Measurements from ENCODE around the gene SPP1. TPM values are rescaled to one million over a fixed set of nuclear protein-coding genes. Genes with fewer than 3 reads are reported as not detected.

SPP1 gene
- total and polyA plus RNA-seq, 5 donors from 2014 or later, result 0.56 TPM; not detected in 4

DNA sequence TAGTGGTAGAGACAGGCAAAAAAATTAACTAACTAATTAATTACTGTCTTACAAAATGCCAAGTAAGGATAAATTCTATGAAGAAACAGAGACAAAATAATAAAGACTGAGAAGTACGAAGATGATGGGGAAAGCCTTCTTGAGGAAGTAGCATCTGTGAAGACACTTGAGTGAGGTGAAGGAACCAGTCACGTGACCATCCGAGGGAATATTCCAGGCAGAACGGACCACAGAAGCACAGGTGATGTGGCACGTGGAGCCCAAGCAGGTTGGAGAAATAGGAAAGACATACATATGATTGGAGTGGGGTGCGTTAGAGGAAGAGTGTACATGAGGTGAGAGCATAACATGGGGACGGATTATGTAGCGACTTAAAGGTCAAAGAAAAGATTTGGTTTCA, 30.5 kb upstream of the SPP1 start:
- no peak for ATAC-seq (ENCODE audit: low read depth in 2 of 2)
- no peak overlapping the region for H3K27ac ChIP-seq (ENCODE audit: insufficient read depth, low read length, poor library complexity, severe bottlenecking)
- Mint-ChIP-seq H3K27ac (no peak overlapping the region), H3K36me3 (no peaks in the 10 kb centered on the region), H3K4me1 (no peaks in the 10 kb centered on the region), H3K27me3 (peaks cover 17% of the 10 kb centered on the region), H3K9me3 (peaks cover 0 to 2% (median 0%) of the 10 kb centered on the region in 7 donors), H3K4me3 (no peak overlapping the region)
- no peaks in the 10 kb centered on the region for H3K36me3 ChIP-seq (ENCODE audit: control insufficient read depth, insufficient read depth, low read length)
- DNase-seq, result no peak
- H3K9me3 ChIP-seq (ENCODE audit: control insufficient read depth in 2 of 2, low read length in 2 of 2), result no peaks in the 10 kb centered on the region
- no peak overlapping the region for H3K4me3 ChIP-seq (ENCODE audit: low read depth, low read length)
- no peaks in the 10 kb centered on the region for H3K4me1 ChIP-seq (ENCODE audit: control insufficient read depth, insufficient read depth, low read length, poor library complexity, severe bottlenecking)
- H3K27me3 ChIP-seq (ENCODE audit: control insufficient read depth, insufficient read depth, low read length), result peaks cover 2% of the 10 kb centered on the region

DNA sequence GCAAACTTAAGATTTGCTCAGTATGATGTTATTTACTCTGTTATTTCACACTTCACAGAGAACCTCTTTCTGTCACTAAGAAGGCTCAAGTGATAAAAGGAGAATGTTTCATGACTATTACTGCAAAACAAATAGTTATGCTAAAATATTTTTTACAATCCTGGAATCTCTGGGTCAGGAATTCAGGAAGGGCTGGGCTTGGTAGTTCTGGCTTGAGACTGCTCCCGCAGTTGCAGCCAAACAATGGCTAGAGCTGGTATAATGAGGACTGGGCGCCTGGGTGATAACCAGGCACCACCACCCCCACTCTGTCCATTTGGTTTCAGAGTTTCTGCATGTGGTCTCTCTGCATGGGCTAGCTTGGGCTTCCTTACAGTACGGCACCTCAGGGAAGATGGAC, 28.7 kb upstream of the SPP1 start:
- Mint-ChIP-seq H3K4me1 (no peaks in the 10 kb centered on the region), H3K27me3 (peaks cover 14% of the 10 kb centered on the region), H3K36me3 (no peaks in the 10 kb centered on the region)

DNA sequence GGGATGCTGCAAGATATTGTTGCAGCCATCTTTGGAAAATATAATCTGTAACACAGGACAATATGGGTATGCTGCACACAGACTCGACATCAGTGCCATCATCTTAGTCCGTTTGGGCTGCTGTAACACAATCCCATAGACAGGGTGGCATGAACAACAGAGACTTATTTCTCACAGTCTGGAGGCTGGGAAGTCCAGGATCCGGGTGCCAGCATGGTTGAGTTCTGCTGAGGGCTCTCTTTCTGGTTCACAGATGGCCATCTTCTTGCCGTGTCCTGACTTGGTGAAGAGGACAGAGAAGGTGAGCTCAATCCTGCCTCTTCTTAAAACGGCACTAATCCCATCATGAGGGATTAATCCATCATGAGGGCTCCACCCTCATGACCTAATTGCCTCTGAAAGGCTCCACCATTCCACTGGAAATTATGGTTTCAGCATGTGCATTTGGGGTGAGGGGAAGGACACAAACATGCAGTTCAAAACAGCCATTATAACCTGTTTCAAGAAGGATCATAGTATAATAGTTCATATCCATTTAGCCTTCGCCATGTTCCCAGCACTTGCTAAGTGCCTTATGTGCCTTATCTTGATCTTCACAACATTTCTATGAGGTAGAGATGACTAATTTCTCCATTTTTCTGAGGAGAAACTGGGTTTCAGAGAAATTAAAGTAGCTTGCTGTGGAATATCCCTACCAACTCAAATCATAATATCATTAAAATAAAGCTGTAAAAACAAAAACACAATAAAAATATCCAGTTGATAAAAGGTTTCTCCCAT, 27.9 kb upstream of the SPP1 start:
- ATAC-seq (ENCODE audit: low read depth in 2 of 2) (no peak), DNase-seq (no peak)
- Histone ChIP-seq H3K9me3 (ENCODE audit: control insufficient read depth in 2 of 2, low read length in 2 of 2) (no peaks in the 10 kb centered on the region), H3K4me1 (ENCODE audit: control insufficient read depth, insufficient read depth, low read length, poor library complexity, severe bottlenecking) (no peaks in the 10 kb centered on the region), H3K36me3 (ENCODE audit: control insufficient read depth, insufficient read depth, low read length) (no peaks in the 10 kb centered on the region), H3K27ac (ENCODE audit: insufficient read depth, low read length, poor library complexity, severe bottlenecking) (no peak overlapping the region), H3K27me3 (ENCODE audit: control insufficient read depth, insufficient read depth, low read length) (no peaks in the 10 kb centered on the region), H3K4me3 (ENCODE audit: low read depth, low read length) (no peak overlapping the region)
- Mint-ChIP-seq H3K9me3 (peaks cover 0 to 2% (median 0%) of the 10 kb centered on the region in 7 donors), H3K27me3 (peaks cover 21% of the 10 kb centered on the region), H3K27ac (no peak overlapping the region), H3K36me3 (no peaks in the 10 kb centered on the region), H3K4me3 (no peak overlapping the region), H3K4me1 (no peaks in the 10 kb centered on the region)

More for the DNA sequence above, 28.7 kb upstream of the SPP1 start:
- ATAC-seq (ENCODE audit: low read depth in 2 of 2) (no peak), DNase-seq (no peak)
- no peak overlapping the region for H3K27ac Mint-ChIP-seq
- no peak overlapping the region for H3K4me3 Mint-ChIP-seq
- H3K4me3 ChIP-seq (ENCODE audit: low read depth, low read length), result no peak overlapping the region
- no peaks in the 10 kb centered on the region for H3K27me3 ChIP-seq (ENCODE audit: control insufficient read depth, insufficient read depth, low read length)
- peaks cover 0 to 2% (median 0%) of the 10 kb centered on the region in 7 donors for H3K9me3 Mint-ChIP-seq
- no peaks in the 10 kb centered on the region for H3K9me3 ChIP-seq (ENCODE audit: control insufficient read depth in 2 of 2, low read length in 2 of 2)
- H3K27ac ChIP-seq (ENCODE audit: insufficient read depth, low read length, poor library complexity, severe bottlenecking), result no peak overlapping the region
- no peaks in the 10 kb centered on the region for H3K36me3 ChIP-seq (ENCODE audit: control insufficient read depth, insufficient read depth, low read length)
- no peaks in the 10 kb centered on the region for H3K4me1 ChIP-seq (ENCODE audit: control insufficient read depth, insufficient read depth, low read length, poor library complexity, severe bottlenecking)

DNA sequence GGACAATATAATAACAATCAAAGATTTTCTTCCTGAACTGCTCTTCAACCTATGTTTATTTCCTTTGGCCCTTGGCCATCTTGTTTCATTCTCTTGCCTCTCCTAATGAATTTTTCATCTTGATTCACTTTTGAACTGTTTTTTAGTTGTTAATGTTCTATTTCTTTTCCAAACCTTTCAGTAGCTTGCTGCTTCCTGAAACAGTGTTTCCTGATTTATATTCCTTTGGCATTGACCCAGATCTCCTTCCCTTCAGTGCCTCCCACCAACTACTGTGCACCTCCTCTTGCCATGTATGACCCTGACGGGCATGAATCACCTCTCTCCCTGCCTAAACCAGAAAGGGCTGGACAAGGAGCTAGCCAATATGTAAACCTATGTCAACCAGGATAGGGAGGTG, 25.6 kb upstream of the SPP1 start:
- DNase-seq (no peak), ATAC-seq (ENCODE audit: low read depth in 2 of 2) (no peak)
- Mint-ChIP-seq H3K36me3 (no peaks in the 10 kb centered on the region), H3K4me1 (no peaks in the 10 kb centered on the region), H3K4me3 (no peak overlapping the region), H3K27ac (peak overlapping the region in 1 of 3 donors; percentile 21), H3K9me3 (peaks cover 0 to 1% (median 0%) of the 10 kb centered on the region in 7 donors), H3K27me3 (peaks cover 27% of the 10 kb centered on the region)
- no peak overlapping the region for H3K27ac ChIP-seq (ENCODE audit: insufficient read depth, low read length, poor library complexity, severe bottlenecking)
- no peaks in the 10 kb centered on the region for H3K27me3 ChIP-seq (ENCODE audit: control insufficient read depth, insufficient read depth, low read length)
- H3K4me3 ChIP-seq (ENCODE audit: low read depth, low read length), result no peak overlapping the region
- H3K4me1 ChIP-seq (ENCODE audit: control insufficient read depth, insufficient read depth, low read length, poor library complexity, severe bottlenecking), result no peaks in the 10 kb centered on the region
- H3K9me3 ChIP-seq (ENCODE audit: control insufficient read depth in 2 of 2, low read length in 2 of 2), result no peaks in the 10 kb centered on the region
- H3K36me3 ChIP-seq (ENCODE audit: control insufficient read depth, insufficient read depth, low read length), result no peaks in the 10 kb centered on the region

DNA sequence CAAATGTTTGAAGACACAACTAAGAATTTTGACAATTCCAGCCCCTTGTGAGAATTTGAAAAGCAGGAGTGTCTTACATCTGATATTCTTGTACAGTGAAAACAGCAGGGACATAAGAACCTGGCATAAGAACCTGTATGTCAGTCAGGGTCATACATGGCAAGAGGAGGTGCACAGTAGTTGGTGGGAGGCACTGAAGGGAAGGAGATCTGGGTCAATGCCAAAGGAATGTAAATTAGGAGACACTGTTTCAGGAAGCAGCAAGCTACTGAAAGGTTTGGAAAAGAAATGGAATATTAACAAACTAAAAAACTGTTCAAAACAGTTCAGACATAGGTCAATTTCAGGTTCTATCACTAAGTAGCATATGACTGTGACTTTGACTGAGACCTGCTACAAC, 25.0 kb upstream of the SPP1 start:
- no peak overlapping the region for H3K27ac ChIP-seq (ENCODE audit: insufficient read depth, low read length, poor library complexity, severe bottlenecking)
- no peaks in the 10 kb centered on the region for H3K36me3 ChIP-seq (ENCODE audit: control insufficient read depth, insufficient read depth, low read length)
- peaks cover 30% of the 10 kb centered on the region for H3K27me3 Mint-ChIP-seq
- no peaks in the 10 kb centered on the region for H3K27me3 ChIP-seq (ENCODE audit: control insufficient read depth, insufficient read depth, low read length)
- H3K27ac Mint-ChIP-seq, result no peak overlapping the region
- H3K4me1 Mint-ChIP-seq, result no peaks in the 10 kb centered on the region
- H3K9me3 Mint-ChIP-seq, result no peaks in the 10 kb centered on the region
- DNase-seq, result no peak
- H3K4me1 ChIP-seq (ENCODE audit: control insufficient read depth, insufficient read depth, low read length, poor library complexity, severe bottlenecking), result no peaks in the 10 kb centered on the region
- H3K36me3 Mint-ChIP-seq, result no peaks in the 10 kb centered on the region
- no peak overlapping the region for H3K4me3 Mint-ChIP-seq
- ATAC-seq (ENCODE audit: low read depth in 2 of 2), result no peak
- no peaks in the 10 kb centered on the region for H3K9me3 ChIP-seq (ENCODE audit: control insufficient read depth in 2 of 2, low read length in 2 of 2)
- H3K4me3 ChIP-seq (ENCODE audit: low read depth, low read length), result no peak overlapping the region

DNA sequence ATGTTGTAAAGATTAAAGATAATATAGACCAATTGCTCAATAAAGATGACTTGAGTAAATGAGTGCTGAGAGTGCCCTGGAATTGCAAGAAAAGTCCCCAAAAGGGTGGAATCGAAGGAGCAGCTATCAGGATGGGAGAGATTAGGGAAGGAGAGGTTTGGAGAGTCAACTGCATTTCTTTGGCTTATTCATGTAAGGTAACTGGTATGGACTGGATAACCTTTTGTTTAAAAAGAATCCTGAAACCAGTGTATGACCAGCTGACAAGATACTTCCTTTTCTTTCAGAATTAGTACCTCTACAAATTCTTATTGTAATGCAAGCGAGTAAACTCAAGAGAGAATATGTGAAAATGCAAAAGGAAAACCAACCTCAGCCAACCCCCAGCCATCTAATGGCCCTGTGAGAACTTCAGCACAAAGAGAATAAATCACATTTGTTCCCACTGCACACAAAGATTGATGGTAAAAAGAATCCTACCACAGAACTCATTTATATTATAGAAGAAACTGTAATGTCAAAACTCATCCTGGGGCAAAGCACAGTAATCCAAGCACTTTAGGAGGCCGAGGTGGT, 24.5 kb upstream of the SPP1 start:
- H3K9me3 Mint-ChIP-seq, result no peaks in the 10 kb centered on the region
- no peaks in the 10 kb centered on the region for H3K36me3 Mint-ChIP-seq
- no peak overlapping the region for H3K4me3 Mint-ChIP-seq
- Histone ChIP-seq H3K4me3 (ENCODE audit: low read depth, low read length) (no peak overlapping the region), H3K27me3 (ENCODE audit: control insufficient read depth, insufficient read depth, low read length) (peaks cover under 1% of the 10 kb centered on the region), H3K36me3 (ENCODE audit: control insufficient read depth, insufficient read depth, low read length) (no peaks in the 10 kb centered on the region), H3K27ac (ENCODE audit: insufficient read depth, low read length, poor library complexity, severe bottlenecking) (no peak overlapping the region), H3K4me1 (ENCODE audit: control insufficient read depth, insufficient read depth, low read length, poor library complexity, severe bottlenecking) (no peaks in the 10 kb centered on the region), H3K9me3 (ENCODE audit: control insufficient read depth in 2 of 2, low read length in 2 of 2) (no peaks in the 10 kb centered on the region)
- no peak overlapping the region for H3K27ac Mint-ChIP-seq
- no peak for ATAC-seq (ENCODE audit: low read depth in 2 of 2)
- DNase-seq, result no peak
- no peaks in the 10 kb centered on the region for H3K4me1 Mint-ChIP-seq
- H3K27me3 Mint-ChIP-seq, result peaks cover 32% of the 10 kb centered on the region

DNA sequence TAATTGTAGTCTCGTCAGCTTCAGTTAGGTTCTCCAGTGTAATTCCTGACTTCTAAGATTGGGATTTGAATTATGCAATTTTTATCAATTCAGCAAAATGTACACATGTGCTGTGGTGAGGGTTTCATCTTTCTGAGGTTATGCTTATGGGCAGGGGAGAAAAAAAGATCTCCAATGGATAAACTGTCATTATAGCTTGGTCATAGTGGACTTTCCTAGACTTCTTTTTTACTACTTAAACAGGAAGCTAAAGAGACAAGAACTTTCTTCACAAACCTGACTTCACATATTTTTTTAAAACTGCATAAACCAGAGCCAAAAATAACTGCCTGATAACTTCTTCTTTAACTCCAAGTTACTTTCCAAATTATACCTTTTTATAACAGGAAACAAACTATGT, 21.7 kb upstream of the SPP1 start:
- H3K27me3 Mint-ChIP-seq, result peaks cover 28% of the 10 kb centered on the region
- H3K27me3 ChIP-seq (ENCODE audit: control insufficient read depth, insufficient read depth, low read length), result peaks cover 2% of the 10 kb centered on the region
- H3K36me3 ChIP-seq (ENCODE audit: control insufficient read depth, insufficient read depth, low read length), result no peaks in the 10 kb centered on the region
- H3K9me3 ChIP-seq (ENCODE audit: control insufficient read depth in 2 of 2, low read length in 2 of 2), result no peaks in the 10 kb centered on the region
- no peaks in the 10 kb centered on the region for H3K4me1 Mint-ChIP-seq
- ATAC-seq (ENCODE audit: low read depth in 2 of 2) (no peak), DNase-seq (no peak)
- H3K27ac ChIP-seq (ENCODE audit: insufficient read depth, low read length, poor library complexity, severe bottlenecking), result no peak overlapping the region
- no peaks in the 10 kb centered on the region for H3K36me3 Mint-ChIP-seq
- H3K4me3 Mint-ChIP-seq, result no peak overlapping the region
- no peaks in the 10 kb centered on the region for H3K4me1 ChIP-seq (ENCODE audit: control insufficient read depth, insufficient read depth, low read length, poor library complexity, severe bottlenecking)
- H3K27ac Mint-ChIP-seq, result no peak overlapping the region
- peaks cover 0 to 5% (median 0%) of the 10 kb centered on the region in 7 donors for H3K9me3 Mint-ChIP-seq
- H3K4me3 ChIP-seq (ENCODE audit: low read depth, low read length), result no peak overlapping the region

DNA sequence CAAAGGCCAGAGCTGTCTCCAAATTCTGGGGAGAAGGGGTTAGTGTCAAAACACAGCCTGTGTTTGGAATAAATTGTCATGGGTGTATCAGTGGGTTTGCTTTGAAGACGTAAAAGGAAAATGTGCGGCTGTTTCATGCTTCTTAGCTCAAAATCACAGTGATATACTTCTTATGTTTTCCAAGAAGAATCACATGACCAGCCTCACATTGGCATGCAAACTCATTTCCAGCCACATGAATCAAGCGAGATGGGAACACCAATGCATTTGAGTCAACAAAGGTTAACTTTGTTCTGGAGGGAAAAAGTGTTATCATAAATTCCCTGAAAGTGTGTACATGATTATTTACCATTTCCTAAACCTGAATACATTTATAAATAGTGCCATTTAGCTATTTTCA, 19.0 kb upstream of the SPP1 start:
- H3K4me3 ChIP-seq (ENCODE audit: low read depth, low read length), result no peak overlapping the region
- ATAC-seq (ENCODE audit: low read depth in 2 of 2), result no peak
- Mint-ChIP-seq H3K27me3 (peaks cover 19% of the 10 kb centered on the region), H3K4me3 (no peak overlapping the region), H3K27ac (no peak overlapping the region), H3K36me3 (no peaks in the 10 kb centered on the region), H3K4me1 (no peaks in the 10 kb centered on the region), H3K9me3 (peaks cover 0 to 5% (median 0%) of the 10 kb centered on the region in 7 donors)
- H3K9me3 ChIP-seq (ENCODE audit: control insufficient read depth in 2 of 2, low read length in 2 of 2), result no peaks in the 10 kb centered on the region
- no peak overlapping the region for H3K27ac ChIP-seq (ENCODE audit: insufficient read depth, low read length, poor library complexity, severe bottlenecking)
- no peak for DNase-seq
- no peaks in the 10 kb centered on the region for H3K36me3 ChIP-seq (ENCODE audit: control insufficient read depth, insufficient read depth, low read length)
- no peaks in the 10 kb centered on the region for H3K4me1 ChIP-seq (ENCODE audit: control insufficient read depth, insufficient read depth, low read length, poor library complexity, severe bottlenecking)
- H3K27me3 ChIP-seq (ENCODE audit: control insufficient read depth, insufficient read depth, low read length), result peaks cover 3% of the 10 kb centered on the region

All from CD4-positive, CD25-positive, alpha-beta regulatory T cell (primary cell).